HUES6 (cell line): ENCODE measurements around the gene GTPBP1.

Experiments used
- H3K27ac ChIP-seq: 2 replicates; pipeline ENCODE4 v1.7.0; 2013; ENCODE audit warnings: low read depth, mild to moderate bottlenecking, low read length, inconsistent platforms
- H3K27me3 ChIP-seq: 2 replicates; pipeline ENCODE4 v1.6.1; 2013; ENCODE audit warnings: low read length; ENCODE audit not compliant: control insufficient read depth, insufficient read depth
- H3K36me3 ChIP-seq: 2 replicates; pipeline ENCODE4 v1.6.1; 2013; ENCODE audit warnings: low read length; ENCODE audit not compliant: control insufficient read depth, insufficient read depth
- H3K4me1 ChIP-seq: 2 replicates; pipeline ENCODE4 v1.6.1; 2013; ENCODE audit warnings: low read length; ENCODE audit not compliant: control insufficient read depth, insufficient read depth
- H3K4me3 ChIP-seq: 2 replicates; pipeline ENCODE4 v1.5.1; 2013; ENCODE audit warnings: low read depth, low read length
- H3K9ac ChIP-seq: one replicate; pipeline ENCODE4 v1.6.1; 2013; ENCODE audit warnings: mild to moderate bottlenecking, low read length
- H3K9me3 ChIP-seq: 2 replicates; pipeline ENCODE4 v1.6.1; 2013; ENCODE audit warnings: low read depth, low read length; ENCODE audit not compliant: control insufficient read depth, insufficient read depth

GTPBP1 gene

DNA sequence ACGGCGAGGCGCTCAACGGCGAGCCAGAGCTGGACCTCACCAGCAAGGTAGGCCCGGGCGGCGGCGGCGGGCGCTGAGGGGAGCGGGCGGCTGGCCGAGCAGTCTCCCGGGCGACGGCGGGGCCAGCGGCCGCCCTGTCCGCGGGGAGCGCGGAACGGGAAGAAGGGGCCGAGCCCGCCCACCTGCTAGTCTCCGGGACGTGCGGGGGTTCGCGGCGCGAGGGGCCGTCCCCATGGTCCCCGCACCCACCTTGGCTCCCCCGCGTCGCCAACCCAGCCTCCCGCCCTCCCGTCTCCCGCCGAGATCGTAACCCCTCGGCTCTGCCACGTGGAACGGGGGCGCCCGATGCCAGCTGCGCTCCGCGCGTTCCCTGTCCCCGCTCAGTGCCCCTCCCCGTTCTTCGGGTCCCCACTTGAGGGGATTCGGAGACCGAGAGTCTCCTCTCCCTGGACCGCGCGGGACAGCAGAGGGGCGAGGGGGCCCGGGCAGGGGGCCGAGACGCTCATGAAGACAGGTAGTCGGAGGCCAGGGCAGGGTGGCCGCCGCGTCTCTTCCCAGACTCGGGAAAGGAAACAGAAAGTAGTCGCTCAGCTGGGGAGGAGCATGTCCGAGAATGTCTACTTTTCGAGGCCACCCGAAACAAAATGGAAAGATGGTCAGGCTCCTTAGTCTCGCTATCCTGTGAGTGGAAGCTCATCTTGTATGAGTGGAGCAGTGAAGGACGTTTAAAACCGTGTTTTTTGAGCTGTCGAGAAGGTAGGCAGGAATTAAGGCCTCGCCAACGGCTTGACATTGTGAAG is 557 bp downstream of the GTPBP1 start:
- peaks cover 33% of the 10 kb centered on the region for H3K4me1 ChIP-seq
- H3K9me3 ChIP-seq: no peaks in the 10 kb centered on the region
- peak overlapping the region; percentile 77 for H3K9ac ChIP-seq
- no peaks in the 10 kb centered on the region for H3K27me3 ChIP-seq
- H3K36me3 ChIP-seq: peaks cover 18% of the 10 kb centered on the region
- H3K4me3 ChIP-seq: peak overlapping the region; percentile 95
- peak overlapping the region; percentile 70 for H3K27ac ChIP-seq

DNA sequence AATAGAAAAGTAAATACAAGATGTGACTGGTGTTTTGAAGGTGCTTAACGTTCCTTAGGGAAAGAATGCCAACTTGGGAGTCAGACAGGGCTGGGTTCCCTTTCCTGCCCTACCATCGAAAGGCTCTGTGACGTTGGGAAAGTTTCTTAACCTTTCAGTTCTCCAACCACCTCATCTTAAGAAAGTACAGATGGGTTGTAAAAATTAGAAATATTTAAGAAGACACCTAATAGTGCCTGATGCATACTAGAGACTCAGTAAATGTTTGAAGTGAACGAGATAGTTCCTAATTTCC is 1.1 kb downstream of the GTPBP1 start:
- H3K4me1 ChIP-seq: peaks cover 33% of the 10 kb centered on the region
- H3K4me3 ChIP-seq: peak overlapping the region; percentile 95
- no peaks in the 10 kb centered on the region for H3K9me3 ChIP-seq
- H3K36me3 ChIP-seq: peaks cover 18% of the 10 kb centered on the region
- peak overlapping the region; percentile 77 for H3K9ac ChIP-seq
- H3K27me3 ChIP-seq: no peaks in the 10 kb centered on the region
- H3K27ac ChIP-seq: no peak overlapping the region

DNA sequence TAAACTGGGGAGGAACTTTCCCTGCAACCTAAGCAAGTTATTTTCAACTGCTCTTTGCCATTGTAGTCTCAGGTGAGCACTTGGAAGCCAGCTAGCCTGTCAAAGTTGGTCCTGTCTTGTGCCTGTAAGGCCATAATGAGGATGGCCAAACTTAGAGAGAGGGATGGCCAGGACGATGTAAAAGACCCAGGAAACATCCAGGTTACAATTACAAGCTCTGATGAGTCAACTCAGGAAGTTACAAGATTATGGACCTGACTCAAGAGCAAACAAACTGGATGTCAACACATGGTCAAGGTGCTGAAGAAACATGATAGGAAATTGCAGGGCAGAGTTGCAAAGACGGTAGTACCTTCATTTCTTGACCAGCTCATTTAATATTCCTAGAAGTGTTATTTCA is 1.6 kb downstream of the GTPBP1 start:
- peak overlapping the region; percentile 77 for H3K9ac ChIP-seq
- H3K4me1 ChIP-seq: peaks cover 37% of the 10 kb centered on the region

GRCh38 chr22:38707984-38708383 is 2.2 kb downstream of the GTPBP1 start:
- Histone ChIP-seq H3K27ac (no peak overlapping the region), H3K27me3 (no peaks in the 10 kb centered on the region), H3K9me3 (no peaks in the 10 kb centered on the region), H3K9ac (no peak overlapping the region), H3K4me1 (peaks cover 40% of the 10 kb centered on the region), H3K4me3 (peak overlapping the region; percentile 95; the same call in 1 of the 2 replicates), H3K36me3 (peaks cover 18% of the 10 kb centered on the region)

More for the DNA sequence above, 1.6 kb downstream of the GTPBP1 start:
- peaks cover 18% of the 10 kb centered on the region for H3K36me3 ChIP-seq
- H3K4me3 ChIP-seq: peak overlapping the region; percentile 95
- H3K27ac ChIP-seq: no peak overlapping the region
- no peaks in the 10 kb centered on the region for H3K9me3 ChIP-seq
- H3K27me3 ChIP-seq: no peaks in the 10 kb centered on the region

GRCh38 chr22:38709306-38709705 is 3.6 kb downstream of the GTPBP1 start:
- H3K9ac ChIP-seq: no peak overlapping the region
- H3K36me3 ChIP-seq: peaks cover 18% of the 10 kb centered on the region

DNA sequence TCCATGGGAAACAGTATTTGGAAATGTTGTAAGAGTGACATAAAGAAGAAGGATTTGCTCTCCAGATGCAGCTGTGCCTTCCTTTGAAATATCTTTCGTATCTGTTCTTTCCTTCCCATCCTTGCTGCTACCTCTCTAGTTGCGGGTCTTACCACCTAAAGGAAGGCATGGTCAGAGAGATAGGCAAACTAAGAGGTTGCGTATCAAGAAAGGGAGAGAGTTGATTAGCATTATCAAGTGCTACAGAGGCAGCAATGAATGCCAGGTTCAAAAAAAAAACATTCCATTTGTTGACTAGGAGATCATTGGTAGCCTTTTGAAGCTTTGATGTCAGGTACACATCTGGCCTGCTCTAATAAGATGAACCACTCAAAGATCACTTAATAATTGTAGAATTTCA is 4.6 kb downstream of the GTPBP1 start:
- no peaks in the 10 kb centered on the region for H3K9me3 ChIP-seq
- peaks cover 44% of the 10 kb centered on the region for H3K4me1 ChIP-seq
- peaks cover 26% of the 10 kb centered on the region for H3K36me3 ChIP-seq
- H3K4me3 ChIP-seq: no peak overlapping the region
- H3K9ac ChIP-seq: no peak overlapping the region
- H3K27ac ChIP-seq: no peak overlapping the region
- no peaks in the 10 kb centered on the region for H3K27me3 ChIP-seq

More at GRCh38 chr22:38709306-38709705, 3.6 kb downstream of the GTPBP1 start:
- Histone ChIP-seq H3K4me1 (peaks cover 47% of the 10 kb centered on the region), H3K9me3 (no peaks in the 10 kb centered on the region), H3K4me3 (no peak overlapping the region), H3K27ac (no peak overlapping the region), H3K27me3 (no peaks in the 10 kb centered on the region)

DNA sequence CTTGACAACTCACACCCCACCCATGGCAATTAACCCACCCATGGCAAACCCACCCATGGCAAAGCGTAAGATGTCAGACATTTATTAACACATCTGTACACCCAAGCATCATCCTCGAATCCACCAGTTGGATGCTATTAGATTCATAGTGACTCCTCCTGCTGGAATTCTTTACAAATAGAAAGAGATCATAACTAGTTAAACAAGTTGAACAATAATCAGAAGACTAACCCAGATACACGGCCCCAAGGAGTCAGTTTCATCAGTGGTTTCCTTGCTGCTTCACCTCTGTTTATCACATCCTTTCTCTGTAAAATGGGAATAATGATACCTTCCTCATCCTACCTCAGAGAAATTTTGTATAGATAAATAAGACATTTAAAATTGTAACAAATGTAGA is 5.1 kb downstream of the GTPBP1 start:
- H3K9ac ChIP-seq: no peak overlapping the region
- H3K27me3 ChIP-seq: no peaks in the 10 kb centered on the region
- H3K9me3 ChIP-seq: no peaks in the 10 kb centered on the region
- H3K27ac ChIP-seq: no peak overlapping the region
- no peak overlapping the region for H3K4me3 ChIP-seq
- H3K36me3 ChIP-seq: peaks cover 31% of the 10 kb centered on the region
- peaks cover 44% of the 10 kb centered on the region for H3K4me1 ChIP-seq

DNA sequence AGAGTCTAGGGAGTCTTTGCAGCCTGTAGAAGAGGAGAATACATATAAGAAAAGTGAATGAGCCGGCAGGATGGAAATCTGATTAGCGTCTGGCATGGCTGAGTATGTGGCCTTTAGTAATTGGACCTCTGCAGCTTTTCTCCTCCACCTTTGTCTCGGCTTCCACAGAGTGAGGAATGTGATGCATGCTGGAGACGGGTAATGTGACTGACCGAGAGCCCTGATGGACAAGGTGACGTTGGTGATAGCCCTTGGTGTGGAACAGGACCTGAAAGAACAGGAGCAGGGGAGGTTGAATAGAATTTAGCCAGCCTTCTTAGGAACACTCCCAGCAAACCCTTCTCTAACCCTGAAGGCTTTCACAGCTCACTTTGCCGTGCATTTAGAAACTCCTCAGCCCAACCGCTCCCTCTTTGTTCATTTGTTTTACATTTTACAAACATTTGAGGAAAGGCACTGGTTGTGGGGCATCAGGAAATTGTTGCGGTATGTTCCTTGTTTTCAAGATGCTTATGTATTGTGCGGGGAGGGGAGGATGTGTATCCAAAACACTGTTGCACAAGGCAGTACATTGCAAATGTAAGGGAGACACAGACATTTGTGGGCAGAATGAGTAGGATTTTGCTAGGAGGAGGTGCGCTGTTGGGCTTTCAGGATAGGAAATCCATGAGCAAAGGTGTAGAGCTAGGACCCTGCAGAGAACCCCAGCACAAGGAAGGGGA is 6.9 kb downstream of the GTPBP1 start:
- H3K27me3 ChIP-seq: no peaks in the 10 kb centered on the region
- H3K36me3 ChIP-seq: peaks cover 49% of the 10 kb centered on the region
- H3K4me1 ChIP-seq: peaks cover 40% of the 10 kb centered on the region
- H3K9me3 ChIP-seq: no peaks in the 10 kb centered on the region
- no peak overlapping the region for H3K4me3 ChIP-seq
- H3K27ac ChIP-seq: no peak overlapping the region
- peak overlapping the region; percentile 6 for H3K9ac ChIP-seq

GRCh38 chr22:38713921-38714320 is 8.2 kb downstream of the GTPBP1 start:
- Histone ChIP-seq H3K9ac (no peak overlapping the region), H3K4me3 (no peak overlapping the region), H3K27me3 (no peaks in the 10 kb centered on the region), H3K36me3 (peaks cover 58% of the 10 kb centered on the region), H3K4me1 (peaks cover 39% of the 10 kb centered on the region), H3K27ac (no peak overlapping the region), H3K9me3 (no peaks in the 10 kb centered on the region)

GRCh38 chr22:38715176-38715764 is 9.5 kb downstream of the GTPBP1 start:
- H3K4me1 ChIP-seq: peaks cover 39% of the 10 kb centered on the region
- no peak overlapping the region for H3K9ac ChIP-seq
- H3K27me3 ChIP-seq: no peaks in the 10 kb centered on the region
- no peaks in the 10 kb centered on the region for H3K9me3 ChIP-seq
- no peak overlapping the region for H3K4me3 ChIP-seq
- H3K27ac ChIP-seq: no peak overlapping the region
- H3K36me3 ChIP-seq: peaks cover 55% of the 10 kb centered on the region

GRCh38 chr22:38715852-38716251 is 10.1 kb downstream of the GTPBP1 start:
- Histone ChIP-seq H3K36me3 (peaks cover 56% of the 10 kb centered on the region), H3K4me1 (peaks cover 39% of the 10 kb centered on the region), H3K9ac (no peak overlapping the region), H3K27me3 (no peaks in the 10 kb centered on the region), H3K4me3 (no peak overlapping the region), H3K27ac (no peak overlapping the region), H3K9me3 (no peaks in the 10 kb centered on the region)
